Spleen (tissue), 7 donors: ENCODE results near the gene SYNC.

Experiments
- CTCF ChIP-seq, 11 experiments: fragments of 200-600 bp in 7 of 11; fragments of 450-650 bp in 4 of 11; sonication (generic) in 4 of 11; IDR thresholded peaks in 8 of 11; conservative IDR thresholded peaks in 3 of 11; 1 replicate in 7 of 11; 2 replicates in 4 of 11; pipeline versions ENCODE4 v1.4.0 to v1.8.0; 2016 to 2021; ENCODE audit warnings: antibody characterized with exemption in 11 of 11, inconsistent platforms in 4 of 11, mild to moderate bottlenecking in 1 of 11
- POLR2A ChIP-seq, 3 donors: fragments of 450-650 bp; IDR thresholded peaks; one replicate each; pipeline ENCODE4 v1.5.1; 2017; ENCODE audit warnings: antibody characterized with exemption in 3 of 3, mild to moderate bottlenecking in 1 of 3
- POLR2AphosphoS5 ChIP-seq, 3 donors: sonication (generic); formaldehyde crosslinking; IDR thresholded peaks; one replicate each; pipeline ENCODE4 v1.5.1; 2017; ENCODE audit warnings: antibody characterized with exemption in 3 of 3
- donor health status: DM: no; HTN: no; CAD: no; lungs with moderate emphysema.
- donor health status: DM: no; HTN: no; CAD: no.
- donor health status: DM: no; HTN: no; CAD: no.

- no peak for TF ChIP-seq CTCF (IDR thresholded peaks at IDR 0.05 in 8 of 11, conservative IDR thresholded peaks at IDR 0.05 in 3 of 11)
- no peak for TF ChIP-seq POLR2A (IDR thresholded peaks at IDR 0.05)
- TF ChIP-seq POLR2AphosphoS5 (IDR thresholded peaks at IDR 0.05): no peak
These were observed 6.5 kb upstream of the SYNC start for GRCh38 chr1:32709075-32709474.
